Endodermal cell (in vitro differentiated cells): Measurements from ENCODE around the gene REN. TPM values are rescaled to one million over a fixed set of nuclear protein-coding genes. Genes with fewer than 3 reads are reported as not detected.

Experiments used
- DNase-seq: peaks from one replicate; pipeline ENCODE4 v3.0.0-alpha.2; 2017
- H3K27ac ChIP-seq: 2 replicates; pipeline ENCODE4 v1.5.1; 2013; ENCODE audit warnings: mild to moderate bottlenecking, low read depth, low read length, moderate library complexity
- H3K27me3 ChIP-seq: 2 replicates; pipeline ENCODE4 v1.6.1; 2013; ENCODE audit warnings: mild to moderate bottlenecking, low read length, moderate library complexity; ENCODE audit not compliant: insufficient read depth, control insufficient read depth, poor library complexity, severe bottlenecking
- H3K36me3 ChIP-seq: 2 replicates; pipeline ENCODE4 v1.7.0; 2013; ENCODE audit warnings: mild to moderate bottlenecking, low read length, moderate library complexity; ENCODE audit not compliant: control insufficient read depth, insufficient read depth
- H3K4me1 ChIP-seq: one replicate; pipeline ENCODE4 v1.7.0; 2013; ENCODE audit warnings: low read length; ENCODE audit not compliant: control insufficient read depth, insufficient read depth
- H3K4me3 ChIP-seq: 2 replicates; pipeline ENCODE4 v1.5.1; 2013; ENCODE audit warnings: mild to moderate bottlenecking, low read length, moderate library complexity
- H3K9ac ChIP-seq: 2 replicates; pipeline ENCODE4 v1.6.1; 2013; ENCODE audit warnings: mild to moderate bottlenecking, low read length, moderate library complexity; ENCODE audit not compliant: poor library complexity, severe bottlenecking; ENCODE audit errors: extremely low read depth
- H3K9me3 ChIP-seq: 2 replicates; pipeline ENCODE4 v1.6.1; 2013; ENCODE audit warnings: mild to moderate bottlenecking, low read length, moderate library complexity; ENCODE audit not compliant: control insufficient read depth
- H3K27ac Mint-ChIP-seq: 2 replicates; pipeline ENCODE4 v1.8.0; 2020; ENCODE audit warnings: mixed read lengths
- H3K27me3 Mint-ChIP-seq: 2 replicates; pipeline ENCODE4 v1.8.0; 2021; ENCODE audit warnings: mild to moderate bottlenecking, mixed read lengths; ENCODE audit not compliant: insufficient read depth
- H3K36me3 Mint-ChIP-seq: 2 replicates; pipeline ENCODE4 v1.8.0; 2020; ENCODE audit warnings: low read depth, mixed read lengths
- H3K4me1 Mint-ChIP-seq: 2 replicates; pipeline ENCODE4 v1.8.0; 2020; ENCODE audit warnings: mixed read lengths
- H3K4me3 Mint-ChIP-seq: 2 replicates; pipeline ENCODE4 v1.8.0; 2020; ENCODE audit warnings: mild to moderate bottlenecking, moderate library complexity, mixed read lengths
- H3K9me3 Mint-ChIP-seq: 2 replicates; pipeline ENCODE4 v1.8.0; 2020; ENCODE audit warnings: mild to moderate bottlenecking, mixed read lengths
- WGBS, 2 experiments: methylation state at CpG; one replicate each; pipeline versions ENCODE4 v1.1.5 to v1.1.7; 2013; ENCODE audit warnings: missing lambda C conversion rate in 2 of 2, mixed read lengths in 1 of 2; ENCODE audit not compliant: insufficient coverage in 1 of 2, insufficient read length in 1 of 2; 5-methylcytosine and 5-hydroxymethylcytosine counted together
- total RNA-seq, 2 donors: library from RNA; stranded (reverse); fragmentation: NEBNext Ultra II Directional in 1 of 2; extraction: Animal tissue kit (Norgen Biotek cat#: 25700) in 1 of 2; gene quantifications; 2 replicates in 1 of 2; 3 replicates in 1 of 2; pipeline ENCODE4 v1.2.1, GENCODE V29; 2021
- TF ChIP-seq, protein P1 (sequence below): fragments of 200-600 bp; sonication (generic); conservative IDR thresholded peaks from 2 replicates; pipeline ENCODE4 v1.5.0; 2021; ENCODE audit warnings: antibody characterized with exemption, mild to moderate bottlenecking

The REN gene
- total RNA-seq, 2 donors from 2014 or later, result not detected

DNA sequence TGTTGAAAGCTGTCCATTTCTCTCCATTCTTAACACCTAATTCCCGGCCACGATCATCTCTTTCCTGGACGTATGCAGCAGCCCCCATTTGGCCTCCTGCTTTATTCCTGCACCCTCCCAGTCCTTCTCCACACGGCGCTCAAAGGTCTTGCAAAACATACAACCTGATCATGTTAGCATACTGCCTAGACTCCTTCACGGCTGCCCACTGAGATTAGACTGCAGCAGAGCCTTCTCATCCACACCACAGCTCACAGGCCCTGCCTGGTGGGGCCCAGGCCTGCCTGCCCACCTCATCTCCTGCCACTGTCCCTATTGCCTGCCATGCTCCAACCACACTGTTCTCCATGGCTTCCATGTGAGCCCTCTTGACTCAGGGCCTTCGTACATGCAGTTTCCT, 44.9 kb upstream of the REN start:
- Mint-ChIP-seq H3K9me3 (no peaks in the 10 kb centered on the region), H3K27ac (no peak overlapping the region), H3K4me3 (no peak overlapping the region), H3K27me3 (no peaks in the 10 kb centered on the region), H3K4me1 (no peaks in the 10 kb centered on the region), H3K36me3 (no peaks in the 10 kb centered on the region)
- Histone ChIP-seq H3K9ac (no peak overlapping the region), H3K27ac (no peak overlapping the region), H3K4me1 (no peaks in the 10 kb centered on the region), H3K36me3 (no peaks in the 10 kb centered on the region), H3K4me3 (no peak overlapping the region), H3K9me3 (no peaks in the 10 kb centered on the region), H3K27me3 (peaks cover 13% of the 10 kb centered on the region)
- TF ChIP-seq, protein P1, sequence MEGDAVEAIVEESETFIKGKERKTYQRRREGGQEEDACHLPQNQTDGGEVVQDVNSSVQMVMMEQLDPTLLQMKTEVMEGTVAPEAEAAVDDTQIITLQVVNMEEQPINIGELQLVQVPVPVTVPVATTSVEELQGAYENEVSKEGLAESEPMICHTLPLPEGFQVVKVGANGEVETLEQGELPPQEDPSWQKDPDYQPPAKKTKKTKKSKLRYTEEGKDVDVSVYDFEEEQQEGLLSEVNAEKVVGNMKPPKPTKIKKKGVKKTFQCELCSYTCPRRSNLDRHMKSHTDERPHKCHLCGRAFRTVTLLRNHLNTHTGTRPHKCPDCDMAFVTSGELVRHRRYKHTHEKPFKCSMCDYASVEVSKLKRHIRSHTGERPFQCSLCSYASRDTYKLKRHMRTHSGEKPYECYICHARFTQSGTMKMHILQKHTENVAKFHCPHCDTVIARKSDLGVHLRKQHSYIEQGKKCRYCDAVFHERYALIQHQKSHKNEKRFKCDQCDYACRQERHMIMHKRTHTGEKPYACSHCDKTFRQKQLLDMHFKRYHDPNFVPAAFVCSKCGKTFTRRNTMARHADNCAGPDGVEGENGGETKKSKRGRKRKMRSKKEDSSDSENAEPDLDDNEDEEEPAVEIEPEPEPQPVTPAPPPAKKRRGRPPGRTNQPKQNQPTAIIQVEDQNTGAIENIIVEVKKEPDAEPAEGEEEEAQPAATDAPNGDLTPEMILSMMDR, result no peak
- no peak for DNase-seq
- WGBS, 2 experiments, result 90 to 93% methylated on average over 7 of the region's 7 CpGs

DNA sequence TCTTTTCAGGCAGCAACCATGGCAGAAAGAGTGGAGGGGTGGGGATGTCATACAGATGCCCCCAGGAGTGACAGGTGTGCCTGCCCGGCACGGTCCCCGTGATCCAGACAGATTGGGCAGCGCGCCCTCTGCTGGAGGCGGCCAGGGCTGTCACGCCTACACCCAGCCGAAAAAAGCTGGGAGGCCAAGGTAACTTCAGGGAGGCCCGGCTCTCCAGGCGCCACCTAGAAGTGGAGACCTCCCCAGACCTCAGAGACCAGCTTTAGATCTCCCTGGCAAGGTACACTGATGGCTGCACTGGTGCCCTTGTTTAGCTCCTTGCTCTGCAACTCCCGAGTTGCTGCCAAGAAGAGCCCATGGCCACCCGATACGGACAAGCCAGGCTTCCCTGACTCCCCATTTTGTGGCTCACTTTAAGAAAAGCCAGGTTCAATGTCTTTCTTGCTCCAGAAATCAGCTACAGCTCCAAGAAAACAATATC, 41.0 kb upstream of the REN start:
- Histone ChIP-seq H3K4me3 (no peak overlapping the region), H3K27me3 (peaks cover 16% of the 10 kb centered on the region), H3K9me3 (no peaks in the 10 kb centered on the region), H3K27ac (no peak overlapping the region), H3K9ac (no peak overlapping the region), H3K36me3 (no peaks in the 10 kb centered on the region), H3K4me1 (no peaks in the 10 kb centered on the region)
- H3K9me3 Mint-ChIP-seq, result no peaks in the 10 kb centered on the region
- no peaks in the 10 kb centered on the region for H3K4me1 Mint-ChIP-seq
- no peak overlapping the region for H3K27ac Mint-ChIP-seq
- no peak overlapping the region for H3K4me3 Mint-ChIP-seq
- peaks cover 11% of the 10 kb centered on the region for H3K27me3 Mint-ChIP-seq
- 18 to 54% methylated on average over 4 to 13 of the region's 13 CpGs for WGBS, 2 experiments
- H3K36me3 Mint-ChIP-seq, result no peaks in the 10 kb centered on the region
- peak; percentile 97 for DNase-seq
- TF ChIP-seq, protein P1, result peak; percentile 98

DNA sequence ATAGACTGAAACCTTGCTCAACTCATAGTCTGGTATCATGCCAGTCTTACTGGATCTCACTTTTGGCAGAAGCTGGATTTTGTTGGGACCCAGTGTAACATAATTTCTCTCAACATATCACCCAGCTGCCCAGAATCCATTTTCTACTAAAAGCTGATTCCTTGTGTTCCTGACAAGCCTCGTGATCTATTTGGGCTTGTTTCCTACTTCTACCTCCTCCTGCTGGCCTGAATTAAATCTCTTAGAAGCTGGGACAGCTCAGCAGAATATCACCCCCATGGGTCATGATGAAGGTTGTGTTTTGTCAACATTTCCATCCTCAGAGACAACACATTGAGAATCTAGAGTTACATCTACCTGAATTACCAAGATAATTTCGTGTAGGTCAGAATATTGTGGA, 40.0 kb upstream of the REN start:
- no peaks in the 10 kb centered on the region for H3K4me1 ChIP-seq
- no peak overlapping the region for H3K9ac ChIP-seq
- H3K27ac ChIP-seq, result no peak overlapping the region
- Mint-ChIP-seq H3K27me3 (peaks cover 11% of the 10 kb centered on the region), H3K27ac (no peak overlapping the region), H3K4me1 (peaks cover under 1% of the 10 kb centered on the region), H3K36me3 (no peaks in the 10 kb centered on the region), H3K4me3 (no peak overlapping the region), H3K9me3 (no peaks in the 10 kb centered on the region)
- H3K36me3 ChIP-seq, result no peaks in the 10 kb centered on the region
- H3K4me3 ChIP-seq, result no peak overlapping the region
- 83 to 90% methylated on average over 1 to 2 of the region's 2 CpGs for WGBS, 2 experiments
- peaks cover 16% of the 10 kb centered on the region for H3K27me3 ChIP-seq
- TF ChIP-seq, protein P1, result peak; percentile 37
- DNase-seq, result peak; percentile 31
- no peaks in the 10 kb centered on the region for H3K9me3 ChIP-seq
